HepG2 (cell line): ENCODE results near the gene BRD3. TPM values are rescaled to one million over a fixed set of nuclear protein-coding genes. Genes with fewer than 3 reads are reported as not detected.

Source experiments
- ARID4A ChIP-seq: sonication (generic); formaldehyde crosslinking; IDR thresholded peaks from 2 replicates; pipeline ENCODE4 v1.5.0; 2020; ENCODE audit warnings: mild to moderate bottlenecking, missing genetic modification reagents, borderline replicate concordance
- CEBPG ChIP-seq: IDR thresholded peaks from 2 replicates; pipeline ENCODE4 v1.6.1; 2016
- CREM ChIP-seq, 2 experiments: sonication (generic) in 1 of 2; formaldehyde crosslinking in 1 of 2; IDR thresholded peaks; 2 replicates each; pipeline versions ENCODE4 v1.4.0 to v1.6.1; 2016 to 2020; ENCODE audit warnings: antibody characterized with exemption in 1 of 2, mild to moderate bottlenecking in 1 of 2, missing genetic modification reagents in 1 of 2
- FOXK2 ChIP-seq: fragments of 450-650 bp; IDR thresholded peaks from 2 replicates; pipeline ENCODE4 v1.6.1; 2016
- HCFC1 ChIP-seq: fragments of 150-350 bp; IDR thresholded peaks from 2 replicates; pipeline ENCODE4 v1.6.1; 2014; ENCODE audit warnings: low read depth, low read length
- MAFK ChIP-seq, 2 experiments: IDR thresholded peaks in 1 of 2; conservative IDR thresholded peaks in 1 of 2; 2 replicates each; pipeline ENCODE4 v1.6.1; 2011; ENCODE audit warnings: improper control_type of control experiment in 2 of 2, low read length in 2 of 2
- NFE2L2 ChIP-seq: fragments of 150-350 bp; IDR thresholded peaks from 2 replicates; pipeline ENCODE4 v1.6.1; 2014; ENCODE audit warnings: low read length
- POLR2G ChIP-seq: fragments of 200-400 bp; formaldehyde crosslinking; IDR thresholded peaks from 2 replicates; pipeline ENCODE4 v1.6.1; 2018; ENCODE audit warnings: mild to moderate bottlenecking, low read depth, low read length, moderate library complexity
- SP4 ChIP-seq: sonication (generic); formaldehyde crosslinking; IDR thresholded peaks from 2 replicates; pipeline ENCODE4 v1.8.1; 2023; ENCODE audit warnings: mild to moderate bottlenecking, missing genetic modification reagents
- ZFP90 ChIP-seq: sonication (generic); formaldehyde crosslinking; IDR thresholded peaks from 2 replicates; pipeline ENCODE4 v1.8.0; 2022; ENCODE audit warnings: missing genetic modification reagents, mild to moderate bottlenecking, inconsistent platforms, borderline replicate concordance
- ZNF207 ChIP-seq: fragments of 450-650 bp; IDR thresholded peaks from 2 replicates; pipeline ENCODE4 v1.6.1; 2016; ENCODE audit warnings: antibody characterized with exemption, borderline replicate concordance
- ZNF3 ChIP-seq: IDR thresholded peaks from 2 replicates; pipeline ENCODE4 v1.7.0; 2017; ENCODE audit warnings: inconsistent platforms
- ZSCAN20 ChIP-seq: sonication (generic); formaldehyde crosslinking; IDR thresholded peaks from 2 replicates; pipeline ENCODE4 v1.4.0; 2020; ENCODE audit warnings: missing genetic modification reagents, mild to moderate bottlenecking, borderline replicate concordance
- polyA plus RNA-seq, 8 experiments: library from polyadenylated mRNA; depleted of rRNA in 3 of 8; stranded (reverse) in 7 of 8; unstranded in 1 of 8; fragments of >200 nt; fragmentation: Illumina TruSeq in 4 of 8; extraction: Trizol in 4 of 8; gene quantifications; 2 replicates each; pipeline versions ENCODE4 v1.2.1 to v1.2.3, GENCODE V29; 2011 to 2016; ENCODE audit warnings: low read depth in 4 of 8, missing spikeins in 1 of 8, mixed read lengths in 1 of 8; ENCODE audit not compliant: insufficient read depth in 1 of 8
- total RNA-seq, 5 experiments: library from RNA; depleted of rRNA; stranded (reverse); fragments of >200 nt; fragmentation: Illumina TruSeq; extraction: Trizol; gene quantifications; 2 replicates each; pipeline ENCODE4 v1.2.3, GENCODE V29; 2016; ENCODE audit warnings: low read depth in 1 of 5
- TF ChIP-seq, protein P1 (sequence below): sonication (generic); formaldehyde crosslinking; IDR thresholded peaks from 2 replicates; pipeline ENCODE4 v1.5.1; 2020; ENCODE audit warnings: mild to moderate bottlenecking, missing genetic modification reagents
- TF ChIP-seq, protein P2 (sequence below): sonication (generic); formaldehyde crosslinking; IDR thresholded peaks from 2 replicates; pipeline ENCODE4 v1.5.1; 2020; ENCODE audit warnings: mild to moderate bottlenecking, missing genetic modification reagents, moderate library complexity
- TF ChIP-seq, protein P3 (sequence below): sonication (generic); IDR thresholded peaks from 2 replicates; pipeline ENCODE4 v1.6.1; 2016; ENCODE audit warnings: low read depth, borderline replicate concordance

BRD3 gene
- total and polyA plus RNA-seq, 2 of the 13 experiments (the other 11 are each of a cell fraction or from before 2014, with no cell fraction given): 5.9 to 12.9 TPM

GRCh38 chr9:134043531-134043988 is 24.3 kb downstream of the BRD3 start (continued):
- TF ChIP-seq ZFP90 (CRISPR knock-in tag): no peak
- TF ChIP-seq HCFC1: no peak
- no peak for TF ChIP-seq CREM (IDR thresholded peaks at IDR 0.05)
- no peak for TF ChIP-seq CREM (CRISPR knock-in tag; IDR thresholded peaks at IDR 0.05)
- TF ChIP-seq CEBPG: peak; percentile 37; the same call in 1 of the 2 replicates
- no peak for TF ChIP-seq SP4 (CRISPR knock-in tag)
- TF ChIP-seq, protein P1, sequence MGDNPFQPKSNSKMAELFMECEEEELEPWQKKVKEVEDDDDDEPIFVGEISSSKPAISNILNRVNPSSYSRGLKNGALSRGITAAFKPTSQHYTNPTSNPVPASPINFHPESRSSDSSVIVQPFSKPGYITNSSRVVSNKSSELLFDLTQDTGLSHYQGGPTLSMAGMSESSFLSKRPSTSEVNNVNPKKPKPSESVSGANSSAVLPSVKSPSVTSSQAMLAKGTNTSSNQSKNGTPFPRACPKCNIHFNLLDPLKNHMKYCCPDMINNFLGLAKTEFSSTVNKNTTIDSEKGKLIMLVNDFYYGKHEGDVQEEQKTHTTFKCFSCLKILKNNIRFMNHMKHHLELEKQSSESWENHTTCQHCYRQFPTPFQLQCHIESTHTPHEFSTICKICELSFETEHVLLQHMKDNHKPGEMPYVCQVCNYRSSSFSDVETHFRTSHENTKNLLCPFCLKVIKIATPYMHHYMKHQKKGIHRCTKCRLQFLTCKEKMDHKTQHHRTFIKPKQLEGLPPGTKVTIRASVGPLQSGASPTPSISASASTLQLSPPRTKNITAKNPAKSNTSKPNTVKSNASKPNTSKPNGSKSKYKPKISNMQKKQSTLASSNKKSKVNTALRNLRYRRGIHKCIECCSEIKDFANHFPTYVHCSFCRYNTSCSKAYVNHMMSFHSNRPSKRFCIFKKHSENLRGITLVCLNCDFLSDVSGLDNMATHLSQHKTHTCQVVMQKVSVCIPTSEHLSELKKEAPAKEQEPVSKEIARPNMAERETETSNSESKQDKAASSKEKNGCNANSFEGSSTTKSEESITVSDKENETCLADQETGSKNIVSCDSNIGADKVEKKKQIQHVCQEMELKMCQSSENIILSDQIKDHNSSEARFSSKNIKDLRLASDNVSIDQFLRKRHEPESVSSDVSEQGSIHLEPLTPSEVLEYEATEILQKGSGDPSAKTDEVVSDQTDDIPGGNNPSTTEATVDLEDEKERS (CRISPR knock-in tag): no peak
- TF ChIP-seq FOXK2: no peak
- TF ChIP-seq POLR2G: no peak
- TF ChIP-seq ZNF207: no peak
- peak; percentile 50 to 69 for TF ChIP-seq MAFK (conservative IDR thresholded peaks at IDR 0.05 in 1 of 2, IDR thresholded peaks at IDR 0.05 in 1 of 2; ENCODE audit: low read length in 2 of 2)
- TF ChIP-seq ZSCAN20 (CRISPR knock-in tag): no peak
- peak; percentile 66 for TF ChIP-seq NFE2L2
- TF ChIP-seq, protein P2, sequence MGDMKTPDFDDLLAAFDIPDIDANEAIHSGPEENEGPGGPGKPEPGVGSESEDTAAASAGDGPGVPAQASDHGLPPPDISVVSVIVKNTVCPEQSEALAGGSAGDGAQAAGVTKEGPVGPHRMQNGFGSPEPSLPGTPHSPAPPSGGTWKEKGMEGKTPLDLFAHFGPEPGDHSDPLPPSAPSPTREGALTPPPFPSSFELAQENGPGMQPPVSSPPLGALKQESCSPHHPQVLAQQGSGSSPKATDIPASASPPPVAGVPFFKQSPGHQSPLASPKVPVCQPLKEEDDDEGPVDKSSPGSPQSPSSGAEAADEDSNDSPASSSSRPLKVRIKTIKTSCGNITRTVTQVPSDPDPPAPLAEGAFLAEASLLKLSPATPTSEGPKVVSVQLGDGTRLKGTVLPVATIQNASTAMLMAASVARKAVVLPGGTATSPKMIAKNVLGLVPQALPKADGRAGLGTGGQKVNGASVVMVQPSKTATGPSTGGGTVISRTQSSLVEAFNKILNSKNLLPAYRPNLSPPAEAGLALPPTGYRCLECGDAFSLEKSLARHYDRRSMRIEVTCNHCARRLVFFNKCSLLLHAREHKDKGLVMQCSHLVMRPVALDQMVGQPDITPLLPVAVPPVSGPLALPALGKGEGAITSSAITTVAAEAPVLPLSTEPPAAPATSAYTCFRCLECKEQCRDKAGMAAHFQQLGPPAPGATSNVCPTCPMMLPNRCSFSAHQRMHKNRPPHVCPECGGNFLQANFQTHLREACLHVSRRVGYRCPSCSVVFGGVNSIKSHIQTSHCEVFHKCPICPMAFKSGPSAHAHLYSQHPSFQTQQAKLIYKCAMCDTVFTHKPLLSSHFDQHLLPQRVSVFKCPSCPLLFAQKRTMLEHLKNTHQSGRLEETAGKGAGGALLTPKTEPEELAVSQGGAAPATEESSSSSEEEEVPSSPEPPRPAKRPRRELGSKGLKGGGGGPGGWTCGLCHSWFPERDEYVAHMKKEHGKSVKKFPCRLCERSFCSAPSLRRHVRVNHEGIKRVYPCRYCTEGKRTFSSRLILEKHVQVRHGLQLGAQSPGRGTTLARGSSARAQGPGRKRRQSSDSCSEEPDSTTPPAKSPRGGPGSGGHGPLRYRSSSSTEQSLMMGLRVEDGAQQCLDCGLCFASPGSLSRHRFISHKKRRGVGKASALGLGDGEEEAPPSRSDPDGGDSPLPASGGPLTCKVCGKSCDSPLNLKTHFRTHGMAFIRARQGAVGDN (CRISPR knock-in tag): peak; percentile 36
- TF ChIP-seq, protein P3, sequence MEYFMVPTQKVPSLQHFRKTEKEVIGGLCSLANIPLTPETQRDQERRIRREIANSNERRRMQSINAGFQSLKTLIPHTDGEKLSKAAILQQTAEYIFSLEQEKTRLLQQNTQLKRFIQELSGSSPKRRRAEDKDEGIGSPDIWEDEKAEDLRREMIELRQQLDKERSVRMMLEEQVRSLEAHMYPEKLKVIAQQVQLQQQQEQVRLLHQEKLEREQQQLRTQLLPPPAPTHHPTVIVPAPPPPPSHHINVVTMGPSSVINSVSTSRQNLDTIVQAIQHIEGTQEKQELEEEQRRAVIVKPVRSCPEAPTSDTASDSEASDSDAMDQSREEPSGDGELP: no peak
- TF ChIP-seq ARID4A (CRISPR knock-in tag): peak; percentile 30; the same call in 1 of the 2 replicates
- TF ChIP-seq ZNF3 (CRISPR knock-in tag): no peak
